NB4 (cell line): ENCODE measurements around the gene ATP1B2.

Experiments
- CTCF ChIP-seq: IDR thresholded peaks from one replicate; pipeline ENCODE4 v1.5.1; 2012; ENCODE audit warnings: low read depth, low read length
- POLR2A ChIP-seq: IDR thresholded peaks from 2 replicates; pipeline ENCODE4 v1.6.1; 2011; ENCODE audit warnings: mild to moderate bottlenecking; ENCODE audit not compliant: insufficient read length; ENCODE audit errors: extremely low read depth

GRCh38 chr17:7626956-7627249 is 23.8 kb upstream of the ATP1B2 start:
- no peak for TF ChIP-seq CTCF
- TF ChIP-seq POLR2A = no peak
